ENCODE measurements around the gene ADAM12. TPM values are rescaled to one million over a fixed set of nuclear protein-coding genes. Genes with fewer than 3 reads are reported as not detected.

ADAM12 gene
- total and polyA plus RNA-seq, 9 of the 15 experiments (the other 6 are each of a cell fraction or from before 2014, with no cell fraction given) = not detected

DNA sequence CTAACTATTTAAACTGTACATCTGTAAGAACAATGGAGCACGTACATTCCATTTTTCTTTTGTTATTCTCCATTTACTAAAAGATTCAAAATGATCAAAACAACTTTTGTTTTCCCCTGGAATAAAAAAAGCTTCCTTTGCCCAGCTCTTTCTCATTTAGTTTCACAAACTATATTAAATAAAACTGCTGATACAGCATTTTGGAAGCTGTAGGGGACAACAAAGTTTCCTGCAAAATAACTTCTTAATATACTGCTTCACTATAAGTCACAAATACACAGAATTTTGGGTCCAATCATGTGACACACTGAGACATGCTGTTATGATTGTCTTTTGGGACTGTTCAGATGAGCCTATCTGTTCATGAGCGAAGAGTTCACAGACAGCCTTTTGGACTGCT, 222.4 kb downstream of the ADAM12 start (continued):
- TF ChIP-seq, protein P1, sequence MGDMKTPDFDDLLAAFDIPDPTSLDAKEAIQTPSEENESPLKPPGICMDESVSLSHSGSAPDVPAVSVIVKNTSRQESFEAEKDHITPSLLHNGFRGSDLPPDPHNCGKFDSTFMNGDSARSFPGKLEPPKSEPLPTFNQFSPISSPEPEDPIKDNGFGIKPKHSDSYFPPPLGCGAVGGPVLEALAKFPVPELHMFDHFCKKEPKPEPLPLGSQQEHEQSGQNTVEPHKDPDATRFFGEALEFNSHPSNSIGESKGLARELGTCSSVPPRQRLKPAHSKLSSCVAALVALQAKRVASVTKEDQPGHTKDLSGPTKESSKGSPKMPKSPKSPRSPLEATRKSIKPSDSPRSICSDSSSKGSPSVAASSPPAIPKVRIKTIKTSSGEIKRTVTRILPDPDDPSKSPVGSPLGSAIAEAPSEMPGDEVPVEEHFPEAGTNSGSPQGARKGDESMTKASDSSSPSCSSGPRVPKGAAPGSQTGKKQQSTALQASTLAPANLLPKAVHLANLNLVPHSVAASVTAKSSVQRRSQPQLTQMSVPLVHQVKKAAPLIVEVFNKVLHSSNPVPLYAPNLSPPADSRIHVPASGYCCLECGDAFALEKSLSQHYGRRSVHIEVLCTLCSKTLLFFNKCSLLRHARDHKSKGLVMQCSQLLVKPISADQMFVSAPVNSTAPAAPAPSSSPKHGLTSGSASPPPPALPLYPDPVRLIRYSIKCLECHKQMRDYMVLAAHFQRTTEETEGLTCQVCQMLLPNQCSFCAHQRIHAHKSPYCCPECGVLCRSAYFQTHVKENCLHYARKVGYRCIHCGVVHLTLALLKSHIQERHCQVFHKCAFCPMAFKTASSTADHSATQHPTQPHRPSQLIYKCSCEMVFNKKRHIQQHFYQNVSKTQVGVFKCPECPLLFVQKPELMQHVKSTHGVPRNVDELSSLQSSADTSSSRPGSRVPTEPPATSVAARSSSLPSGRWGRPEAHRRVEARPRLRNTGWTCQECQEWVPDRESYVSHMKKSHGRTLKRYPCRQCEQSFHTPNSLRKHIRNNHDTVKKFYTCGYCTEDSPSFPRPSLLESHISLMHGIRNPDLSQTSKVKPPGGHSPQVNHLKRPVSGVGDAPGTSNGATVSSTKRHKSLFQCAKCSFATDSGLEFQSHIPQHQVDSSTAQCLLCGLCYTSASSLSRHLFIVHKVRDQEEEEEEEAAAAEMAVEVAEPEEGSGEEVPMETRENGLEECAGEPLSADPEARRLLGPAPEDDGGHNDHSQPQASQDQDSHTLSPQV (IDR thresholded peaks at IDR 0.05) = no peak

DNA sequence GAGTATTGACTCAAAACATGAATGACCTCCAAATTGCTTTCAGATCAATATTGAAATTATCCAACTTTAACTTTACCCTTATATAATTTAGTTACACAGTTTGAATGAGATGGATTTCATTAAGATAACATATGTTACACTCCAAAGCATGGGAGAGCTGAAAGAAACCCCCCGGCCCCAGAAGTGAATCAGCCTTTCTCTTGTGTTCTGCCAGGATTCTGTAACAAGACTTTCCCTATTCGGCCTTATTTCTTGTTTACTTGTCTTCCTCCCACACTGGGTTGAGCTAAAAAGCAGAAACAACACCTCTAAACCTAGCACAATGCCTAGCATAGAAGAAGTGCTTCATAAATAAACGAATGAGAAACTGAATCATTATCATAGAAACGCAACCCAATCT, 224.8 kb downstream of the ADAM12 start:
- Histone ChIP-seq H3K79me2 (ENCODE audit: control insufficient read depth, insufficient read depth, low read length) (no peaks in the 10 kb centered on the region), H3K4me3 (no peak overlapping the region), H3K9me1 (ENCODE audit: control insufficient read depth, insufficient read depth, low read length) (no peaks in the 10 kb centered on the region), H3K4me2 (ENCODE audit: insufficient read depth, low read length) (no peak overlapping the region), H2AFZ (ENCODE audit: low read depth, low read length) (no peak overlapping the region), H3K27me3 (ENCODE audit: control insufficient read depth in 2 of 2, insufficient read depth in 2 of 2, low read length in 2 of 2) (no peaks in the 10 kb centered on the region), H3K9ac (ENCODE audit: insufficient read depth in 1 of 2, low read depth in 2 of 2, low read length in 2 of 2) (no peak overlapping the region), H3K27ac (ENCODE audit: extremely low read depth, low read depth, low read length) (no peak overlapping the region), H3K36me3 (ENCODE audit: control insufficient read depth, insufficient read depth, low read length) (no peaks in the 10 kb centered on the region), H3K4me1 (replicated peaks in 1 of 2; ENCODE audit: control insufficient read depth in 2 of 2, insufficient read depth in 2 of 2, low read length in 2 of 2) (no peaks in the 10 kb centered on the region), H3K9me3 (replicated peaks; ENCODE audit: control insufficient read depth, insufficient read depth, low read depth, low read length) (no peaks in the 10 kb centered on the region), H4K20me1 (replicated peaks; ENCODE audit: control insufficient read depth, insufficient read depth, low read length) (no peaks in the 10 kb centered on the region)
- ATAC-seq = no peak
- ChIA-PET CTCF (ENCODE audit: low intra/inter-chr PET ratio) (no interaction called here), POLR2A (no interaction called here)
- DNase-seq (ENCODE audit: extremely low read depth in 1 of 4, low spot score in 3 of 4) = no peak
- no peak for FAIRE-seq
- no TSS peak for BruUV-seq (replicated peaks)
- TF ChIP-seq, protein P2, sequence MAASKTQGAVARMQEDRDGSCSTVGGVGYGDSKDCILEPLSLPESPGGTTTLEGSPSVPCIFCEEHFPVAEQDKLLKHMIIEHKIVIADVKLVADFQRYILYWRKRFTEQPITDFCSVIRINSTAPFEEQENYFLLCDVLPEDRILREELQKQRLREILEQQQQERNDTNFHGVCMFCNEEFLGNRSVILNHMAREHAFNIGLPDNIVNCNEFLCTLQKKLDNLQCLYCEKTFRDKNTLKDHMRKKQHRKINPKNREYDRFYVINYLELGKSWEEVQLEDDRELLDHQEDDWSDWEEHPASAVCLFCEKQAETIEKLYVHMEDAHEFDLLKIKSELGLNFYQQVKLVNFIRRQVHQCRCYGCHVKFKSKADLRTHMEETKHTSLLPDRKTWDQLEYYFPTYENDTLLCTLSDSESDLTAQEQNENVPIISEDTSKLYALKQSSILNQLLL (CRISPR knock-in tag; IDR thresholded peaks at IDR 0.05; ENCODE audit: borderline replicate concordance) = no peak
- TF ChIP-seq CBFB (CRISPR knock-in tag; IDR thresholded peaks at IDR 0.05) (no peak), SIRT6 (IDR thresholded peaks at IDR 0.05; ENCODE audit: low read depth, low read length) (no peak), HNRNPLL (IDR thresholded peaks at IDR 0.05; ENCODE audit: low read depth, low read length, poor library complexity, severe bottlenecking) (no peak), EWSR1 (IDR thresholded peaks at IDR 0.05; ENCODE audit: borderline replicate concordance, low read depth, partially characterized antibody) (no peak), CCNT2 (IDR thresholded peaks at IDR 0.05; ENCODE audit: borderline replicate concordance, extremely low read depth, insufficient read length, low read depth, low read length) (no peak), ZNF785 (CRISPR knock-in tag; IDR thresholded peaks at IDR 0.05) (no peak), NFYB (IDR thresholded peaks at IDR 0.05; ENCODE audit: extremely low read depth, insufficient read length) (no peak)
- TF ChIP-seq, protein P3, sequence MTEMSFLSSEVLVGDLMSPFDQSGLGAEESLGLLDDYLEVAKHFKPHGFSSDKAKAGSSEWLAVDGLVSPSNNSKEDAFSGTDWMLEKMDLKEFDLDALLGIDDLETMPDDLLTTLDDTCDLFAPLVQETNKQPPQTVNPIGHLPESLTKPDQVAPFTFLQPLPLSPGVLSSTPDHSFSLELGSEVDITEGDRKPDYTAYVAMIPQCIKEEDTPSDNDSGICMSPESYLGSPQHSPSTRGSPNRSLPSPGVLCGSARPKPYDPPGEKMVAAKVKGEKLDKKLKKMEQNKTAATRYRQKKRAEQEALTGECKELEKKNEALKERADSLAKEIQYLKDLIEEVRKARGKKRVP (CRISPR knock-in tag; IDR thresholded peaks at IDR 0.05) = no peak
- intact Hi-C loops (cut with micrococcal nuclease) = loop anchor here (10.0 kb wide), 3 partner anchors 141 to 581 kb away; no protein-coding TSS in a partner anchor
- in situ Hi-C loops (cut with MboI) = no loop called here
- WGBS (ENCODE audit: insufficient coverage, low coverage, missing lambda C conversion rate) = 7% methylated on average over 4 of the region's 4 CpGs

Measured in K562 (cell line).